ENCODE data around the gene OR2T10. TPM values are rescaled to one million over a fixed set of nuclear protein-coding genes. Genes with fewer than 3 reads are reported as not detected.

Gene OR2T10
- total RNA-seq, 2 donors from 2014 or later = not detected

DNA sequence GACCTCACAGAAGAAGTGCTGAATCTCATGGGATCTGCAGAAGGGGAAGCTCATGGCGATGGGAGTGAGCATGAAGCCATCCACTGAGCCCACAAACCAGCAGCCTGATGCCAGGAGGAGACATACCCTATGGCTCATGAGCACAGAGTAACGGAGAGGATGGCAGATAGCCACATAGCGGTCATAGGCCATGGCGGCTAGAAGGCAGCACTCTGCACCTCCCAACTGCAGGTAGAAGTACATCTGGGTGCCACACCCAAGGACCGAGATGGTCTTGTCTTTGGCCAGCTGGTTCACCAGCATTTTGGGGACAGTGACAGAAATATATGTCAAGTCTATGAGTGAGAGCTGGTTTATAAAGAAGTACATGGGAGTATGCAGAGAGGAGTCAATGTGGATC is 4.3 kb downstream of the OR2T10 start:
- Histone ChIP-seq H3K27me3 (ENCODE audit: control insufficient read depth, insufficient read depth, low read length, poor library complexity, severe bottlenecking) (no peaks in the 10 kb centered on the region), H3K27ac (ENCODE audit: low read depth, low read length) (no peak overlapping the region), H3K9me3 (ENCODE audit: control insufficient read depth, low read length) (peaks cover 88% of the 10 kb centered on the region), H3K36me3 (ENCODE audit: control insufficient read depth, insufficient read depth, low read length) (no peaks in the 10 kb centered on the region), H3K9ac (ENCODE audit: extremely low read depth, low read length, poor library complexity, severe bottlenecking) (no peak overlapping the region), H3K4me1 (ENCODE audit: control insufficient read depth, insufficient read depth, low read length) (no peaks in the 10 kb centered on the region), H3K4me3 (ENCODE audit: low read length) (no peak overlapping the region)
- no peaks in the 10 kb centered on the region for H3K36me3 Mint-ChIP-seq (ENCODE audit: low read depth)
- no peak for DNase-seq
- TF ChIP-seq, protein P1, sequence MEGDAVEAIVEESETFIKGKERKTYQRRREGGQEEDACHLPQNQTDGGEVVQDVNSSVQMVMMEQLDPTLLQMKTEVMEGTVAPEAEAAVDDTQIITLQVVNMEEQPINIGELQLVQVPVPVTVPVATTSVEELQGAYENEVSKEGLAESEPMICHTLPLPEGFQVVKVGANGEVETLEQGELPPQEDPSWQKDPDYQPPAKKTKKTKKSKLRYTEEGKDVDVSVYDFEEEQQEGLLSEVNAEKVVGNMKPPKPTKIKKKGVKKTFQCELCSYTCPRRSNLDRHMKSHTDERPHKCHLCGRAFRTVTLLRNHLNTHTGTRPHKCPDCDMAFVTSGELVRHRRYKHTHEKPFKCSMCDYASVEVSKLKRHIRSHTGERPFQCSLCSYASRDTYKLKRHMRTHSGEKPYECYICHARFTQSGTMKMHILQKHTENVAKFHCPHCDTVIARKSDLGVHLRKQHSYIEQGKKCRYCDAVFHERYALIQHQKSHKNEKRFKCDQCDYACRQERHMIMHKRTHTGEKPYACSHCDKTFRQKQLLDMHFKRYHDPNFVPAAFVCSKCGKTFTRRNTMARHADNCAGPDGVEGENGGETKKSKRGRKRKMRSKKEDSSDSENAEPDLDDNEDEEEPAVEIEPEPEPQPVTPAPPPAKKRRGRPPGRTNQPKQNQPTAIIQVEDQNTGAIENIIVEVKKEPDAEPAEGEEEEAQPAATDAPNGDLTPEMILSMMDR (conservative IDR thresholded peaks at IDR 0.05) = no peak
- 66 to 68% methylated on average over 5 of the region's 5 CpGs for WGBS, 2 experiments (ENCODE audit: insufficient coverage in 1 of 2, insufficient read length in 1 of 2)
- no peak overlapping the region for H3K4me3 Mint-ChIP-seq
- H3K27me3 Mint-ChIP-seq (ENCODE audit: insufficient read depth) = no peaks in the 10 kb centered on the region
- H3K4me1 Mint-ChIP-seq = no peaks in the 10 kb centered on the region
- H3K27ac Mint-ChIP-seq = no peak overlapping the region
- peaks cover 81% of the 10 kb centered on the region for H3K9me3 Mint-ChIP-seq

DNA sequence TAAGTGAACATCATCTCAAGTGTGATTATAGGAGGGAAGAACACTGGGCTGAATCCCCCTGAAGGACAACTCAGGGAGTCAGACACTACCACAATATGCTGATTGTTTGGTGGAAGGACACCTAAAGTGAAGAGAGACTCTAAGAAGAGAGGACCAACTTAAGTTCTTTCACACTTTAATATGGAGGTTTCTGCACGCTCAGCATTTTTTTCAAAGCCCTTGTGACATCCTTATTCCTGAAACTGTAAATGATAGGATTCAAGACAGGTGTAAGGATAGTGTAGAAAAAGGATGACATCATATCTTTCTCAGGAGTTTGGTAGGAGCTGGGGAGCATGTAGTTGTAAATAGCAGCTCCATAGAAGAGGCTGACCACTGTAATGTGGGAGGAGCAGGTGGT is 4.8 kb downstream of the OR2T10 start:
- no peak overlapping the region for H3K27ac Mint-ChIP-seq
- H3K4me1 Mint-ChIP-seq = no peaks in the 10 kb centered on the region
- H3K36me3 ChIP-seq (ENCODE audit: control insufficient read depth, insufficient read depth, low read length) = no peaks in the 10 kb centered on the region
- H3K4me3 Mint-ChIP-seq = no peak overlapping the region
- H3K4me3 ChIP-seq (ENCODE audit: low read length) = no peak overlapping the region
- H3K27me3 Mint-ChIP-seq (ENCODE audit: insufficient read depth) = no peaks in the 10 kb centered on the region
- no peak overlapping the region for H3K9ac ChIP-seq (ENCODE audit: extremely low read depth, low read length, poor library complexity, severe bottlenecking)
- H3K9me3 ChIP-seq (ENCODE audit: control insufficient read depth, low read length) = peaks cover 90% of the 10 kb centered on the region
- no peaks in the 10 kb centered on the region for H3K27me3 ChIP-seq (ENCODE audit: control insufficient read depth, insufficient read depth, low read length, poor library complexity, severe bottlenecking)
- H3K9me3 Mint-ChIP-seq = peaks cover 86% of the 10 kb centered on the region
- 58 to 71% methylated on average over 1 of the region's 1 CpG for WGBS, 2 experiments (ENCODE audit: insufficient coverage in 1 of 2, insufficient read length in 1 of 2)
- H3K36me3 Mint-ChIP-seq (ENCODE audit: low read depth) = no peaks in the 10 kb centered on the region
- H3K27ac ChIP-seq (ENCODE audit: low read depth, low read length) = no peak overlapping the region
- DNase-seq = no peak
- TF ChIP-seq, protein P1 (conservative IDR thresholded peaks at IDR 0.05) = no peak
- no peaks in the 10 kb centered on the region for H3K4me1 ChIP-seq (ENCODE audit: control insufficient read depth, insufficient read depth, low read length)

DNA sequence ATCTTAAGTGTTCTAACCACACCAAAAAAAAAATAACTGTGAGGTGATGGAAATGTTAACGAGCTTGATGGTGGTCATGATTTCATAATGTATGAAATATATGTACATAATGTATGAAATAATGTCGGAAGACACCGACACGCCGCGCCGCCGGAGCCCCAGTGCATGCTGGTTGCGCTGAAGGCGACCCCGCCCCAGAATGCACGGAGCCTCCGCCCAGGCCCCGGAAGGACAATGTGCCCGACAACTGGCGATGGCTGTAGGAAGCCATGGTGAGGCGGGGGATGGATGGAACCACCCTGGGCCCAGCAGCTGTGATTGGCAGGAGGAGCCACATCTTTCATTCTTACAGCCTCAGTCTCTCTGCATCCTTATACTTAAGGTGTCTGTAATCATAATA is 7.4 kb downstream of the OR2T10 start:
- no peak for DNase-seq
- no peaks in the 10 kb centered on the region for H3K36me3 ChIP-seq (ENCODE audit: control insufficient read depth, insufficient read depth, low read length)
- Mint-ChIP-seq H3K27ac (no peak overlapping the region), H3K4me1 (no peaks in the 10 kb centered on the region), H3K4me3 (no peak overlapping the region), H3K36me3 (ENCODE audit: low read depth) (no peaks in the 10 kb centered on the region), H3K27me3 (ENCODE audit: insufficient read depth) (no peaks in the 10 kb centered on the region), H3K9me3 (peaks cover 86% of the 10 kb centered on the region)
- H3K4me3 ChIP-seq (ENCODE audit: low read length) = no peak overlapping the region
- H3K27me3 ChIP-seq (ENCODE audit: control insufficient read depth, insufficient read depth, low read length, poor library complexity, severe bottlenecking) = no peaks in the 10 kb centered on the region
- 88 to 89% methylated on average over 5 to 17 of the region's 17 CpGs for WGBS, 2 experiments (ENCODE audit: insufficient coverage in 1 of 2, insufficient read length in 1 of 2)
- H3K9ac ChIP-seq (ENCODE audit: extremely low read depth, low read length, poor library complexity, severe bottlenecking) = no peak overlapping the region
- no peak overlapping the region for H3K27ac ChIP-seq (ENCODE audit: low read depth, low read length)
- peaks cover 91% of the 10 kb centered on the region for H3K9me3 ChIP-seq (ENCODE audit: control insufficient read depth, low read length)
- TF ChIP-seq, protein P1 (conservative IDR thresholded peaks at IDR 0.05) = no peak
- no peaks in the 10 kb centered on the region for H3K4me1 ChIP-seq (ENCODE audit: control insufficient read depth, insufficient read depth, low read length)

Measured in endodermal cell (in vitro differentiated cells).